ENCODE data around the gene COG4.

The COG4 gene

DNA sequence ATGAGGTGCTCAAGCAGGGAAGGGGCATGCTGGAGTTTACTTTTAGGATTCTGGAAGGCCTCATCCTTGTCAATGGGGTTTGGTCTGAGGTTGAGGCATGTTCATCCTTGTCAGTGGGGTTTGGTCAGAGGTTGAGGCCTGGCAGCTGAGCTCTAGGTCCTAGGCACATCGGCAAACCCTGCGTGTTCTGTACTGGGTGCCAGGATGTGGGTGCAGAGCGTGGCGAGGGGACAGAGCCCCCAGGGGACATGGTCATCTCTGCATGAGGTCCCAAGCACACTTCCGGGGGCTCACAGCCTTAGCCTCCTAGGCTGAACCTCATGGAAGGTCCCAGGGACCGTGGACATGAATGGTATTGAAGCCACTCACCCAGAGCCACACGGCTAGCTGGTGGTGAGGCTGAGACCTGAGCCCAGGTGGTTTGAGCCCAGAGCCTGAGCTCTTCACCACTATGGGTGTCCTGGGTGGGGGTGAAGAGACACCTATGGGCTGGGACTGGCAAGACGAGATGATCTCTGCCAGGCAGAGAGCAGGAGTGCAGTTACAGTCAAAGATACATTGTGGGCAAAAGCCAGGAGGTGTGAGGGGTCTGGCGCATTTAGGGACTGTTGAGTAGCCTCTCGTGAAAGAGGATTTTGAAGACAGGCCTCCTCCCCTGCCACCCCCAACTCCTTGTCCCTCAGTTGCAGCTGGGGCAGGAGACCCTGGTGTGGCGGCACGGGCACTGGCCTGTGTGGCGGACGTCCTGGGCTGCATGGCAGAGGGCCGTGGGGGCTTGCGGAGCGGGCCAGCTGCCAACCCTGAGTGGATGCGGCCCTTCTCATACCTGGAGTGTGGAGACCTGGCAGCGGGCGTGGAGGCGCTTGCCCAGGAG is 49.7 kb downstream of the COG4 start:
- Histone ChIP-seq H3K27me3 (no peaks in the 10 kb centered on the region), H3K9me3 (no peaks in the 10 kb centered on the region), H3K4me1 (ENCODE audit: control insufficient read depth in 1 of 2, insufficient read depth in 1 of 2, low read depth in 1 of 2, low read length in 1 of 2) (no peaks in the 10 kb centered on the region), H3K4me3 (ENCODE audit: low read depth in 1 of 2, low read length in 1 of 2) (no peak overlapping the region), H3K27ac (no peak overlapping the region), H3K36me3 (peaks cover 55% of the 10 kb centered on the region)
- TF ChIP-seq, protein P1, sequence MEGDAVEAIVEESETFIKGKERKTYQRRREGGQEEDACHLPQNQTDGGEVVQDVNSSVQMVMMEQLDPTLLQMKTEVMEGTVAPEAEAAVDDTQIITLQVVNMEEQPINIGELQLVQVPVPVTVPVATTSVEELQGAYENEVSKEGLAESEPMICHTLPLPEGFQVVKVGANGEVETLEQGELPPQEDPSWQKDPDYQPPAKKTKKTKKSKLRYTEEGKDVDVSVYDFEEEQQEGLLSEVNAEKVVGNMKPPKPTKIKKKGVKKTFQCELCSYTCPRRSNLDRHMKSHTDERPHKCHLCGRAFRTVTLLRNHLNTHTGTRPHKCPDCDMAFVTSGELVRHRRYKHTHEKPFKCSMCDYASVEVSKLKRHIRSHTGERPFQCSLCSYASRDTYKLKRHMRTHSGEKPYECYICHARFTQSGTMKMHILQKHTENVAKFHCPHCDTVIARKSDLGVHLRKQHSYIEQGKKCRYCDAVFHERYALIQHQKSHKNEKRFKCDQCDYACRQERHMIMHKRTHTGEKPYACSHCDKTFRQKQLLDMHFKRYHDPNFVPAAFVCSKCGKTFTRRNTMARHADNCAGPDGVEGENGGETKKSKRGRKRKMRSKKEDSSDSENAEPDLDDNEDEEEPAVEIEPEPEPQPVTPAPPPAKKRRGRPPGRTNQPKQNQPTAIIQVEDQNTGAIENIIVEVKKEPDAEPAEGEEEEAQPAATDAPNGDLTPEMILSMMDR (IDR thresholded peaks at IDR 0.05), result no peak

DNA sequence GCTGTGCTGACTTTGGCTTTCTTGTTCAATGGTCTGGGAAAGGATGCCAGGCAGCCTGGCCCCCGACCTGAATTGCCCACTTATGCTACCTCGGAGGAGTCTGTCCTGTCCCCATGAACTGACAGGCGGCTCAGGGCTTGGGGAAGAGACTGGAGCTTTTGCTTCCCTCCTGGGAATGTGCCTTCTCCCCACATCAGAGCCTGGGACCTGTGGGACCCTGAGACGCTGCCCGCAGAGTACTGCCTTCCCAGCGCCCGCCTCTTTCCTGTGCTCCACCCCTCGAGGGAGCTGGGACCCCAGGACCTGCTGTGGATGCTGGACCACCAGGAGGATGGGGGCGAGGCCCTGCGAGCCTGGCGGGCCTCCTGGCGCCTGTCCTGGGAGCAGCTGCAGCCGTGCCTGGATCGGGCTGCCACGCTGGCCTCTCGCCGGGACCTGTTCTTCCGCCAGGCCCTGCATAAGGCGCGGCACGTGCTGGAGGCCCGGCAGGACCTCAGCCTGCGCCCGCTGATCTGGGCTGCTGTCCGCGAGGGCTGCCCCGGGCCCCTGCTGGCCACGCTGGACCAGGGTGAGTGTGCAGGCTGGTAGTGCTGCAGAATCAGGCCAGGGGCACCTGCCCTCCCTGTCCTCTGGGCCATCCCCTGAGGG is 50.4 kb downstream of the COG4 start:
- Histone ChIP-seq H3K9me3 (no peaks in the 10 kb centered on the region), H3K27me3 (no peaks in the 10 kb centered on the region), H3K4me3 (ENCODE audit: low read depth in 1 of 2, low read length in 1 of 2) (no peak overlapping the region), H3K4me1 (ENCODE audit: control insufficient read depth in 1 of 2, insufficient read depth in 1 of 2, low read depth in 1 of 2, low read length in 1 of 2) (no peaks in the 10 kb centered on the region), H3K36me3 (peaks cover 48% of the 10 kb centered on the region), H3K27ac (no peak overlapping the region)
- TF ChIP-seq, protein P1 (IDR thresholded peaks at IDR 0.05), result no peak

DNA sequence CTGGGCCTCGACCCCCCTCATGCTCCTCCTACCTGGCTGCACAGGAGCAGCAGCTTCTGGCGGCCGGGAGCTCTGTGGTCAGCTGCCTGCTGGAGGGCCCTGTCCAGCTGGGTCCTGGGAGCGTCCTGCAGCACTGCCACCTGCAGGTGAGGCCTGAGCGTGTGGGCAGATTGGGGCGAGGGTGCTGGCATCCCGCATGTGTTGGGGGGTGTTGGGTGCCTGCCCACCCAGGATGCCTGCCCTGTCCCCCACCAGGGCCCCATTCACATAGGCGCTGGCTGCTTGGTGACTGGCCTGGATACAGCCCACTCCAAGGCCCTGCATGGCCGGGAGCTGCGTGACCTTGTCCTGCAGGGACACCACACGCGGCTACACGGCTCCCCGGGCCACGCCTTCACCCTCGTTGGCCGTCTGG is 52.4 kb downstream of the COG4 start:
- Histone ChIP-seq H3K27me3 (no peaks in the 10 kb centered on the region), H3K9me3 (no peaks in the 10 kb centered on the region), H3K27ac (no peak overlapping the region), H3K36me3 (peaks cover 55% of the 10 kb centered on the region), H3K4me3 (ENCODE audit: low read depth in 1 of 2, low read length in 1 of 2) (no peak overlapping the region), H3K4me1 (ENCODE audit: control insufficient read depth in 1 of 2, insufficient read depth in 1 of 2, low read depth in 1 of 2, low read length in 1 of 2) (no peaks in the 10 kb centered on the region)
- TF ChIP-seq, protein P1 (IDR thresholded peaks at IDR 0.05), result no peak

DNA sequence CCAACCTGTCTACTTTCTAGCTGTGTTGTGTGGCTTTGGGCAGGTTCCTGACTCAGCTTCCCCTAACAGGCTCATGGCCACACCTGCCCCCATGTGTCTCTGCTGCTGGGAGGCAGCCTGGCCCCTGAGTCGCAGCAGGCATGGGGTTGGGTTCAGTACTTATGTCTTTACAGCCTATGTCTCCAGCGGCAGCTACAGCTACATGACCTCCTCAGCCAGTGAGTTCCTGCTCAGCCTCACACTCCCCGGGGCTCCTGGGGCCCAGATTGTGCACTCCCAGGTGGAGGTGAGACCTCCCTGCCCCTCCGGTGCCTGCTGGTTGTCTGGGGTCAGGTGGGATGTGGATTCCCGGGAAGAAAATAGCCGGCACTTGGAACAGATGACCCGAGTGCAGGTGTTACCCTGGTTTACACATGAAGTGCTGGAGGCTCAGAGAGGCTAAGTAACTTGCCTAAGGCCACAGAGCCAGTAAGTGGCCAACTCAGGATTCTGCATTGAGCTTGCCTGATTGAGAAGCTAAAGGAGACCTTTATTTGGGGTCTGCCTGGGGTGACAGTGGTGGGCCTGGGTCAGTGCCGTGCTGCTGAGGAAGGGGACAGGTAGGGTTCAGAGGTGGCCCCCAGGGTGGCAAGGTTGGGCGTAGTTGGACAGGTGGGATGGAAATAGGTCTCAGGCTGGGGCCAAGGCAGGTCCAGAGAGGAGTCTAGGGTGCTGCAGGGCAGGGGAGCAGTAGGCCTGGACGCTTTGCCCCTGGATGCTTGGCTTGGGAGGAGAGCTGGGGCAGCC is 53.0 kb downstream of the COG4 start:
- Histone ChIP-seq H3K27ac (no peak overlapping the region), H3K36me3 (peaks cover 54% of the 10 kb centered on the region), H3K27me3 (no peaks in the 10 kb centered on the region), H3K4me1 (ENCODE audit: control insufficient read depth in 1 of 2, insufficient read depth in 1 of 2, low read depth in 1 of 2, low read length in 1 of 2) (no peaks in the 10 kb centered on the region), H3K9me3 (no peaks in the 10 kb centered on the region), H3K4me3 (ENCODE audit: low read depth in 1 of 2, low read length in 1 of 2) (no peak overlapping the region)
- TF ChIP-seq, protein P1 (IDR thresholded peaks at IDR 0.05), result no peak

DNA sequence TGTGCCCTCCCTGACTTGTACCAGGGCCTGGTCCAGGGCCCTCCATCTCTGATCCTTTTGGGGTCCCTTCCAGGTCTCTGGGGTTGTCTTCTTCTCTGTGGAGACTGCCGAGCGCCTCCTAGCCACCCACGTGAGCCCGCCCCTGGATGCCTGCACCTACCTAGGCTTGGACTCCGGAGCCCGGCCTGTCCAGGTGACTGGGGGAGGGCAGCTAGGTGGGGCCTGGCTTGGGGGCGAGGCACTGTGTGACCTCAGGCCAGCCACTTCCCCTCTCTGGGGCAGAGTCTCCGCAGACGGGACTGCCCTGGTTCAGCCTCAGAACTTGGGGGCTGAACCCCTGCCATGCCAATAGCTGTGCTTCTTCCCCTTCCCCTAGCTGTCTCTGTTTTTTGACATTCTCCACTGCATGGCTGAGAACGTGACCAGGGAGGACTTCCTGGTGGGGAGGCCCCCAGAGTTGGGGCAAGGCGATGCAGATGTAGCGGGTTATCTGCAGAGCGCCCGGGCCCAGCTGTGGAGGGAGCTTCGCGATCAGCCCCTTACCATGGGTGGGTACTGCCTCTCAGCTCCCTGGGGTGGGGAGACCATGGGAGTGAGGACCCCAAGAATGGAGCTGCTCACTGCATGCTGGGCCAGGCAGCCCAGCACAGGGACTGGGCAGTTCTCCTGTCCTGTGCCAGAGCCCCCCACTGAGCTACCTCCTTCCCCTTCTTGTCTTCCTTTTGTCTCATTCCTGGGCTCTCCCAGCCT is 54.4 kb downstream of the COG4 start:
- peaks cover 52% of the 10 kb centered on the region for H3K36me3 ChIP-seq
- H3K4me3 ChIP-seq (ENCODE audit: low read depth in 1 of 2, low read length in 1 of 2), result no peak overlapping the region
- no peaks in the 10 kb centered on the region for H3K27me3 ChIP-seq
- no peaks in the 10 kb centered on the region for H3K9me3 ChIP-seq
- H3K27ac ChIP-seq, result no peak overlapping the region
- H3K4me1 ChIP-seq (ENCODE audit: control insufficient read depth in 1 of 2, insufficient read depth in 1 of 2, low read depth in 1 of 2, low read length in 1 of 2), result no peaks in the 10 kb centered on the region
- TF ChIP-seq, protein P1 (IDR thresholded peaks at IDR 0.05), result no peak

All from neutrophil (primary cell).